SK-N-SH (cell line): Measurements from ENCODE around the gene APOBEC3H.

Experiments used
- CHD2 ChIP-seq: fragments of 150-350 bp; IDR thresholded peaks from 2 replicates; pipeline ENCODE4 v1.6.1; 2018; ENCODE audit warnings: low read length; ENCODE audit not compliant: partially characterized antibody
- ELF1 ChIP-seq: IDR thresholded peaks from 2 replicates; pipeline ENCODE4 v1.4.0; 2012
- EP300 ChIP-seq, 2 experiments: IDR thresholded peaks; 2 replicates each; pipeline versions ENCODE4 v1.4.0 to v1.6.1; 2012; ENCODE audit warnings: borderline replicate concordance in 1 of 2, low read depth in 1 of 2, low read length in 1 of 2
- FOSL2 ChIP-seq: IDR thresholded peaks from 2 replicates; pipeline ENCODE4 v1.4.0; 2012; ENCODE audit warnings: low read depth, mild to moderate bottlenecking, moderate library complexity, borderline replicate concordance
- PBX3 ChIP-seq: IDR thresholded peaks from 2 replicates; pipeline ENCODE4; 2012
- POLR2AphosphoS5 ChIP-seq: IDR thresholded peaks from 2 replicates; pipeline ENCODE4 v1.6.1; 2012; ENCODE audit warnings: low read depth, low read length
- REST ChIP-seq: IDR thresholded peaks from 2 replicates; pipeline ENCODE4 v1.6.1; 2012; ENCODE audit warnings: mild to moderate bottlenecking, low read depth, low read length, moderate library complexity
- SIN3A ChIP-seq: IDR thresholded peaks from 2 replicates; pipeline ENCODE4 v1.6.1; 2012; ENCODE audit warnings: low read depth, mild to moderate bottlenecking, low read length, moderate library complexity, borderline replicate concordance
- SMC3 ChIP-seq: IDR thresholded peaks from 2 replicates; pipeline ENCODE4 v1.6.1; 2012; ENCODE audit warnings: low read depth, low read length, improper control_type of control experiment
- TEAD4 ChIP-seq: IDR thresholded peaks from 2 replicates; pipeline ENCODE4 v1.4.0; 2012; ENCODE audit warnings: mild to moderate bottlenecking, borderline replicate concordance; ENCODE audit not compliant: insufficient read depth
- USF1 ChIP-seq: IDR thresholded peaks from 2 replicates; pipeline ENCODE4 v1.4.0; 2012; ENCODE audit warnings: low read depth, borderline replicate concordance
- USF2 ChIP-seq: fragments of 150-350 bp; IDR thresholded peaks from 2 replicates; pipeline ENCODE4 v1.6.1; 2017; ENCODE audit warnings: antibody characterized with exemption, low read length, low read depth, borderline replicate concordance
- YY1 ChIP-seq: IDR thresholded peaks from 2 replicates; pipeline ENCODE4 v1.4.0; 2012; ENCODE audit warnings: low read depth, mild to moderate bottlenecking
- TF ChIP-seq, protein P1 (sequence below): fragments of 200-600 bp; sonication (generic); IDR thresholded peaks from 2 replicates; pipeline ENCODE4 v1.6.1; 2017; ENCODE audit warnings: antibody characterized with exemption, mild to moderate bottlenecking, moderate library complexity

DNA sequence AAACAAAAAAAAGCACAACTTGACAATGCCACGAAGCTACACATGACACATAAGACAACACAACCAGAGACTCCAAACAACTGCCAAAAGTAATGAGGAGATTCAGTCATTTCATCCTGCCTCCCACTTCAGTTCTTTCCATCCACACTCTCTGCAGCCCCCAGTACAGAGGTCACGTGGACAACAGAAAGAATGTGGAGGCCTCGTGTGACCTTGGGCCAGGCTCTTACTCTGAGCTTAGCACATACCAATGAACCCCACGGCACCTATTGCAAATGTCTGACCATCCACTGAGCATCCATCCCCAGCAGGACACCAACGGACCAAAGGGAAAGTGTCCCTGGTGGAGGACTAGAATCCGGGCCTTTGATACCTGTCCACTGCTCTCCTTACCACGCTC lies 42.9 kb downstream of the APOBEC3H start:
- TF ChIP-seq, protein P1, sequence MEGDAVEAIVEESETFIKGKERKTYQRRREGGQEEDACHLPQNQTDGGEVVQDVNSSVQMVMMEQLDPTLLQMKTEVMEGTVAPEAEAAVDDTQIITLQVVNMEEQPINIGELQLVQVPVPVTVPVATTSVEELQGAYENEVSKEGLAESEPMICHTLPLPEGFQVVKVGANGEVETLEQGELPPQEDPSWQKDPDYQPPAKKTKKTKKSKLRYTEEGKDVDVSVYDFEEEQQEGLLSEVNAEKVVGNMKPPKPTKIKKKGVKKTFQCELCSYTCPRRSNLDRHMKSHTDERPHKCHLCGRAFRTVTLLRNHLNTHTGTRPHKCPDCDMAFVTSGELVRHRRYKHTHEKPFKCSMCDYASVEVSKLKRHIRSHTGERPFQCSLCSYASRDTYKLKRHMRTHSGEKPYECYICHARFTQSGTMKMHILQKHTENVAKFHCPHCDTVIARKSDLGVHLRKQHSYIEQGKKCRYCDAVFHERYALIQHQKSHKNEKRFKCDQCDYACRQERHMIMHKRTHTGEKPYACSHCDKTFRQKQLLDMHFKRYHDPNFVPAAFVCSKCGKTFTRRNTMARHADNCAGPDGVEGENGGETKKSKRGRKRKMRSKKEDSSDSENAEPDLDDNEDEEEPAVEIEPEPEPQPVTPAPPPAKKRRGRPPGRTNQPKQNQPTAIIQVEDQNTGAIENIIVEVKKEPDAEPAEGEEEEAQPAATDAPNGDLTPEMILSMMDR = no peak
- TF ChIP-seq SIN3A (no peak), SMC3 (no peak), CHD2 (no peak), POLR2AphosphoS5 (no peak), PBX3 (no peak), USF1 (no peak), YY1 (no peak), FOSL2 (no peak), USF2 (no peak), ELF1 (no peak), EP300 (IDR thresholded peaks at IDR 0.05; ENCODE audit: borderline replicate concordance in 1 of 2, low read depth in 1 of 2, low read length in 1 of 2) (no peak), REST (no peak), TEAD4 (no peak)
